ENCODE measurements around the gene ZNF185.

DNA sequence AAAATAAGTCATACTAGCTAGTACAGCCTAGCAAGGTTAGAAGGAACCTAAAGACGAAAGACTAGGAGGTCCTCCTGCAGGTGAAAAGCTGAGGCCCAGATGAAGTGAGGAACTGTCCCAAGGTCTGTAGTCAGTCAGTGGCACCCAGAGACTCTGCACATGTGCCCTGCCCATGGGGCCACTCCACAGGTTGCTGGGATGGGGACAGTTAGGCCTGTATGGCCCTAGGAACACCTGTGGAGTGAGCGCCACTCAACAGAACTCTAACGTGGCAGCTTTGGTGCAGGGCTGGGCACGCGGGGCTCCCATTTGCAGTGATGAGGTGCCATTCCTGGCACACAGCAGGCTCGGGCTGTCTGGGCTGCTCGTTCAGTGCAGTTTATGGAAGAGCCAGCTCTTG, 14.8 kb downstream of the ZNF185 start:
- TF ChIP-seq, protein P1, sequence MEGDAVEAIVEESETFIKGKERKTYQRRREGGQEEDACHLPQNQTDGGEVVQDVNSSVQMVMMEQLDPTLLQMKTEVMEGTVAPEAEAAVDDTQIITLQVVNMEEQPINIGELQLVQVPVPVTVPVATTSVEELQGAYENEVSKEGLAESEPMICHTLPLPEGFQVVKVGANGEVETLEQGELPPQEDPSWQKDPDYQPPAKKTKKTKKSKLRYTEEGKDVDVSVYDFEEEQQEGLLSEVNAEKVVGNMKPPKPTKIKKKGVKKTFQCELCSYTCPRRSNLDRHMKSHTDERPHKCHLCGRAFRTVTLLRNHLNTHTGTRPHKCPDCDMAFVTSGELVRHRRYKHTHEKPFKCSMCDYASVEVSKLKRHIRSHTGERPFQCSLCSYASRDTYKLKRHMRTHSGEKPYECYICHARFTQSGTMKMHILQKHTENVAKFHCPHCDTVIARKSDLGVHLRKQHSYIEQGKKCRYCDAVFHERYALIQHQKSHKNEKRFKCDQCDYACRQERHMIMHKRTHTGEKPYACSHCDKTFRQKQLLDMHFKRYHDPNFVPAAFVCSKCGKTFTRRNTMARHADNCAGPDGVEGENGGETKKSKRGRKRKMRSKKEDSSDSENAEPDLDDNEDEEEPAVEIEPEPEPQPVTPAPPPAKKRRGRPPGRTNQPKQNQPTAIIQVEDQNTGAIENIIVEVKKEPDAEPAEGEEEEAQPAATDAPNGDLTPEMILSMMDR (IDR thresholded peaks at IDR 0.05): no peak
- no peak for TF ChIP-seq POLR2A (IDR thresholded peaks at IDR 0.05)
